K562 treated with DMSO at 1 percent for 24 hours (cell line): Measurements from ENCODE around the gene COQ10B. TPM values are rescaled to one million over a fixed set of nuclear protein-coding genes. Genes with fewer than 3 reads are reported as not detected.

Source experiments
- total RNA-seq: library from RNA; unstranded; fragments of 300-600 nt; gene quantifications from 2 replicates; pipeline ENCODE4 v1.2.3, GENCODE V29; 2022; ENCODE audit warnings: low read depth; ENCODE audit not compliant: insufficient read depth

COQ10B gene
- 6.5 and 6.8 TPM in 2 replicates for total RNA-seq

DNA sequence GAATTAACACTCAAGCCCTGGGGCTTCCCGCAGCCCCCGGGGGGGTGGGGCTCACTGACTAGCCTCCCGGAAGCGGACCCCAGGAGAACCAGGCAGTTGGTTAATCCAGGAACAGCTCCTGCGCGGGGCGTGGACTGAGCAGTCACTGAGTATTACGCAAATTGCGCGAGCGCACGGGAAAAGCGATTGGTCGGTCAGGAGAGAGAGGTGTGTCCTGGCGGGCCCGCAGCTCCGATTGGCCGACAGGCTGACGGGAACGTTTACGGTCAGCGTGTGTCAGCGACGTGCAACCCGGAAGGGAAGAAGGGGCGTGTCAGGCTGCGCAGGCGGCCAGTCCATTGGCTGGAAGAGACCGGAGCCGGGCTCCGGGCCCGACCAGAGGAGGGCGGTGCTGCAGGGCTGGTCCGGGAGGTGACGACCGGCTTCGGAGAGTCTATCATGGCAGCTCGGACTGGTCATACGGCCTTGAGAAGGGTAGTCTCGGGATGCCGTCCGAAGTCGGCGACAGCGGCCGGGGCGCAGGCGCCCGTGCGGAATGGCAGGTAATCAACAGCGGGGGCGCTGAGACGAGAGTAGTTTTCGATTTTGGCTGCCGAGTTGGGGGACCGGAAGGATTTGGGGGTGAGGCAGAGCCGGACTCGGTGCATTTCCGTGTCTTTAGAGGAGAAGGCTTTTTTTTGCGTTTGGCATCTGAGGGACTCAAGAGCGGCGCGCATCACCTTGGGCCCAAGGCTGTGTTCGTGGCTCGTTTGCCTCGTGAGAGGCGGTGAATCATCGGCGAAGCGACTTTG lies at the start of gene COQ10B:
Gene COQ10B (plus strand): TSS at position 430 of the 791 bp plus-strand sequence. CDS start 9 bp downstream, at position 439.

DNA sequence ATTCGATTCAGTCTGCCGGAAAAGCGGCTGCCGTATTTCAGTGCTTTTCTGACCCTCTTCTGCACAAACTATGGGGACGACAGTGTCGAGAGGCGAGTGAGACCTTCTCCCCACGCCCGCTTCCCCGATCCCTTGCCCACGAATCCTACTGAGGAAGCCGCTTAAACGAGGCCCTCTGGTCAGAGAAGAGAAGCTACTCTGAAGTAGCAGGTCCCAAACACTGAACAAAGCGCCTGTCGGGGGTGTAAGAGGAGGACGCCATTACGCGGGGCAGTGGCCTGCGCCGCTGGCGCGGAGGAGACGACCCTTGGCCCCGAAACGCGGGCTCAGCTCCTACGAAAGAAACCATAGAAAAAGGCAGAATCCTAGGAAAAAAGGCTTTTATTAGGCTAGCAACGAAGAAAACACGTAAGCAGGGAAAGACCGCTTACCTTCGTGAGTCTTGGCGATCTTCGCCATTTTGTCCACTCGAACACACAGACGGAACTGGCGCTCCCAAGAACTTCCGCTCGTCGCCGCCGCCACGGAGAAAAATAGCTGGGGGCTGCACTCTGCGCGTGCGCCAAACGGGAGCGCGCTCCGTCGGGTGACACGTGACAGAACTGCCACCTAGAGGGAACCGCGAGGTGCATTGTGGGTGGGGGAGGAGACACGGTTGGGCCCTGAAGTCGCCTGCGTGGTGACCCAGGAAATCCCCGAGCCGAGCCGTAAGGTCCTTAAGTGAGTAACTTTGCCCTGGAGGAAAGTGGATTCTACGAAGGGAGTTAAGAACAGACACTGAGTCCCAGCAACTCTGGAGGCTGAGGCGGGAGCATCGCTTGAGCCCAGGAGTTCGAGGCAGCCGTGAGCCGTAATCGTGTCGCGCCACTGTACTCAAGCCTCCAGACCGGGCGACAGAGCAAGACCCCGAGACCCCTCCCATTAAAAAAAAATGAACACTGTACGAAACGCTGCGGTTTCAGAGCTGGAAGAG lies 18.5 kb upstream of the COQ10B start, which contains the start of gene SF3B1:
Gene SF3B1 (minus strand): TSS at position 488 of the 973 bp plus-strand sequence. CDS start 29 bp downstream, at position 459.

GRCh38 chr2:197499594-197500502 lies 46.5 kb downstream of the COQ10B start, which contains the start of the genes HSPD1 and HSPE1:
TSS of gene HSPD1 (minus strand) at chr2:197499840. CDS start at chr2:197498848, 992 bp downstream.
TSS of gene HSPE1 (plus strand) at chr2:197500379. CDS start at chr2:197500437, 58 bp downstream.

DNA sequence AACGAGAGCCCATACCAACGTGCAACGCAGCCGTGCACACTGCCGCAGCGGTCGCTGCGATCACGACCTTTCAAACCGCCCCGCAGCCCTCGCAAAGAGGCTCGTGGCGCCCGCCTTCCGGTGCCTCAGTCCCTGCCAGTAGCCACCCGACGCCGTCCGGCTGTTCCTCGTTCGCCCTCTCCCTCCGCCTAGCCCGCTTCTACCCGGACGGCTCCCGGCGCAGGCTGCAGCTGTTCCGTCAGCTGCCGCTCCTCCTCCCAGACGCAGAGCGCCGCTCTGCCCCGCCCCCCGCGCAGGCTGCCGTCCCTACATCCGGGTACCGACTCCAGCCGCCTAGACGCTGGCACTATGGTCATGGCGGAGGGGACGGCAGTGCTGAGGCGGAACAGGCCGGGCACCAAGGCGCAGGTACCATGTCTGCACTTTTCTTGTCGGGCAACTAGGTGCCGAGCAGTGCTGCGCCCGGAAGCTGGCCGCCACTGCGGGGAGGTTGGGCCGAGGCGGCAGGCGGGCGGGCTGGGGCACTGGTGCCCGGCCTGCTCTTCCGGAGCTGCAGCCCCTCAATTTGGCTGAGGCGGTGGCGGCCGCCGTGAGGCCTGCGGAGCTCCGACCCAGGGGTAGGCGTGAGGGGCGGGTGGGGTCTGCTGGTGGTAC lies 62.5 kb downstream of the COQ10B start, which contains the start of gene MOB4:
Gene MOB4 (plus strand): TSS at position 328 of the 654 bp plus-strand sequence. CDS start 21 bp downstream, at position 349.

Other genes starting within 250 kb of the COQ10B start
- gene ANKRD44, start 142.8 kb upstream of the COQ10B start, total RNA-seq: 0.05 TPM in 1 of 2 replicates, not detected in the other
- gene SF3B1, start 18.5 kb upstream of the COQ10B start, total RNA-seq: 45.7 and 50.9 TPM in 2 replicates
- 145 and 151 TPM in 2 replicates for gene HSPD1, start 46.3 kb downstream of the COQ10B start, total RNA-seq
- 103 and 108 TPM in 2 replicates for gene HSPE1, start 46.8 kb downstream of the COQ10B start, total RNA-seq
- 15.9 and 18.3 TPM in 2 replicates for gene MOB4, start 62.5 kb downstream of the COQ10B start, total RNA-seq
- 0.10 TPM in 1 of 2 replicates, not detected in the other for gene RFTN2, start 222.0 kb downstream of the COQ10B start, total RNA-seq